Colonic mucosa (tissue), 4 donors: Measurements from ENCODE around the gene JAZF1. TPM values are rescaled to one million over a fixed set of nuclear protein-coding genes. Genes with fewer than 3 reads are reported as not detected.

ENCODE experiments used
- DNase-seq: peaks from one replicate; pipeline ENCODE4 v3.0.0-alpha.2; 2020
- H3K27ac ChIP-seq: fragments of 200-600 bp; one replicate; pipeline ENCODE4 v1.8.0; 2021
- H3K27me3 ChIP-seq: fragments of 200-600 bp; one replicate; pipeline ENCODE4 v1.8.0; 2021
- H3K36me3 ChIP-seq: fragments of 200-600 bp; one replicate; pipeline ENCODE4 v1.8.0; 2021
- H3K4me1 ChIP-seq: fragments of 200-600 bp; one replicate; pipeline ENCODE4 v1.8.0; 2021; ENCODE audit warnings: mild to moderate bottlenecking
- H3K4me3 ChIP-seq: fragments of 200-600 bp; one replicate; pipeline ENCODE4 v1.8.0; 2021
- H3K9ac ChIP-seq, 2 donors: one replicate each; pipeline ENCODE4 v1.7.0; 2013; ENCODE audit warnings: control low read depth in 2 of 2, low read depth in 2 of 2, low read length in 2 of 2
- H3K9me3 ChIP-seq: fragments of 200-600 bp; one replicate; pipeline ENCODE4 v1.8.0; 2021
- CTCF ChIP-seq: fragments of 200-600 bp; IDR thresholded peaks from one replicate; pipeline ENCODE4 v1.8.0; 2022; ENCODE audit warnings: antibody characterized with exemption, mild to moderate bottlenecking
- intact Hi-C: fragments of 100-400 bp; cut with DNase I; formaldehyde crosslinking; loops from one replicate; pipeline ENCODE4 v1.14.1; 2022
- total RNA-seq, 2 donors: library from RNA; stranded (reverse); fragmentation: NEBNext Ultra II Directional in 1 of 2; extraction: Animal tissue kit (Norgen Biotek cat#: 25700) in 1 of 2; gene quantifications; one replicate each; pipeline ENCODE4 v1.2.1, GENCODE V29; 2021
- donor health status: healthy.
- donor health status: DM: no; HTN: no; CAD: no.
- donor health status: DM: no; HTN: no; CAD: no.

JAZF1 gene
- total RNA-seq, 2 donors from 2014 or later, result 1.8 to 10.1 TPM

DNA sequence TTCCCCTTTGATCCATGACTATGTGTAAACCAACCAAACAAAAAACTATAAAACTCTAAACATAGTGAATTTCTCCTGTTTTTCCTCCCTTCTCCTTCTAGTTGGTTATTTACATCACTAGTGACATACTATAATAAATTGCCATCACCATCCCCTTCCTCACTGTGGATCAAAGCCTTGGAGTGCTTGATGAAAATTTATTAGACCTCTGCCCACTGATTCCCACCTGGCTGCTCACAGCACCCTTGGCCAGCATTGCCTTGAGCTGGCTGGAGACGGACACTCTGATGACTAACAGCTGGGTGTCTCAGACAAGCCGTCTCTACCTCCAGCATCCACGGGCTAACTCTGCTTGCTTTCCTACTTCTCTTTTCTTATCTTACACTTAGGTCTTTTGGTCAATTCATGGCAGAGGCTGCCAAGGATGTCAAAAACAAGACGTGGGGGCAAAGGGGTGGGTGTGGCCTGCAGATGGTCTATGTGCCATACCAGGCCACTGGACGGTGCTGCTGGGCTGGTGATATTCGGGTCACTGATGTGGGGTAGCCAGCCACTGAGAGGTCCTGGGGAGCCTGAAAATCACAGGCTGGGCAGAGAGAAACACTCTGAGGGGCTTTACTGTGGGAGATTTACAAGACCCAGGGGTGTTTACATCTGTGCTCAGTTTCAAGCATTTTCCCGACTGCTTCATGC, 232.9 kb downstream of the JAZF1 start:
- TF ChIP-seq CTCF, result no peak
- no peak overlapping the region for H3K9ac ChIP-seq
- no peak overlapping the region for H3K27ac ChIP-seq
- intact Hi-C loops, result no loop called here
- no peak overlapping the region for H3K4me3 ChIP-seq
- no peaks in the 10 kb centered on the region for H3K36me3 ChIP-seq
- peaks cover 2% of the 10 kb centered on the region for H3K4me1 ChIP-seq
- DNase-seq, result no peak
- no peaks in the 10 kb centered on the region for H3K27me3 ChIP-seq
- H3K9me3 ChIP-seq, result no peaks in the 10 kb centered on the region

- intact Hi-C loops, result no loop called here
- Histone ChIP-seq H3K27ac (no peak overlapping the region), H3K36me3 (no peaks in the 10 kb centered on the region), H3K4me1 (peaks cover 2% of the 10 kb centered on the region), H3K4me3 (no peak overlapping the region), H3K9ac (no peak overlapping the region), H3K9me3 (no peaks in the 10 kb centered on the region), H3K27me3 (no peaks in the 10 kb centered on the region)
- DNase-seq, result no peak
- TF ChIP-seq CTCF, result no peak
These were observed 234.2 kb downstream of the JAZF1 start for GRCh38 chr7:27946351-27946750.

DNA sequence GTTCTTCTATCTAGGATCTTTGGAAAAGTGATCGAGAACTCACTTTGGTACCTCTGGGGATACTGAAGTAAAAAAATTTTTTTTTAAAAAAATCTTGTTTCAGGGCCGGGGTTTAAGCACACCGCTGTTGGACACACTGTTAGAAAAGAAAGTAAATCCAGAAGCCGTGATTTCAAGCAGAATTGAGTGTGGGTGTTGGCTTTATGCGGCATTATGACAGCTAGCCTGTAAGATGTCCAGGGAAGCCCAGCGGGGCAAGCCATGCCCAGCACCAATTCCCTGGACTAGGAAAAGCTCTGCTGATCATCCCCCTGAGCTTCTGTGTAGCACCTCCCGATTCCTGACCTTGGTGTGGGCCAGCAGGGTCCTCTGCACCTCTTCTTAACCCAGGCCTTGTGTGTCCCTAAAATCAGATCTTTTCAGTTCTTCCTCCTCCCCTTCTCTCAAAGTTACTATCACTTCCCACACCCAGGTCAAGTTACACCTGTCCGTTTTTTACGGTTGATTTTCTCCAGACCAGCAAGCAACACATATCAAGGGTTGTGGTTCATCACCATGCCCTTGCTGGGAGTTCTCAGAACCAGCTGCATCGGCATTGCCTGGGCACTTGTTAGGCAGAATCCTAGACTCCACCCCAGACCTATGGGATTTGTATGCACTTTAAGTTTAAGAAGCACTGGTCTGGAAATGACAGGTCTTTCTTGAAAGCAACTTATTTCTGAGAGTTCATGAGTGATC, 235.4 kb downstream of the JAZF1 start:
- no peak overlapping the region for H3K4me3 ChIP-seq
- H3K9ac ChIP-seq, result no peak overlapping the region
- no peak for DNase-seq
- no peak for TF ChIP-seq CTCF
- H3K9me3 ChIP-seq, result no peaks in the 10 kb centered on the region
- H3K27me3 ChIP-seq, result no peaks in the 10 kb centered on the region
- H3K27ac ChIP-seq, result no peak overlapping the region
- peaks cover 2% of the 10 kb centered on the region for H3K4me1 ChIP-seq
- intact Hi-C loops, result no loop called here
- H3K36me3 ChIP-seq, result no peaks in the 10 kb centered on the region

DNA sequence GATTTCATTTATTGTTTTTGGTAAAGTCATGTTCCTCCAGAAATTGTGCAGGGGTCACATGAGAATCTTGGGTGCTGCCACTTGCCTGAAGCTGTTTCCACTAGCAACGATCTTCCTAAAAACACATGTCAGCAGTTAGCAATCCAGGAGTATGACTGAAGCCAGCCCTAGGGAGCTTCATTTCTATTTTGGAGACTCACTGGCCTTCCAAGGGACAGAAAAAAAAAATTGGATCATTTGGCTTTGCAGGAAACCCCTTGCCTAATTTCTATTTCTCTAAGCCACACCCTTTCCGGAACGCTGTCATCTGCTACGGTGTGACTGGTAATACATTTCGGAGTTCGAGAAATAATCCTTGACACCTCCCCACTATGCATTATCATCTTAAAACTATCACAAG, 236.0 kb downstream of the JAZF1 start:
- Histone ChIP-seq H3K4me1 (peaks cover 2% of the 10 kb centered on the region), H3K27ac (no peak overlapping the region), H3K9me3 (no peaks in the 10 kb centered on the region), H3K36me3 (no peaks in the 10 kb centered on the region), H3K9ac (no peak overlapping the region), H3K4me3 (no peak overlapping the region), H3K27me3 (no peaks in the 10 kb centered on the region)
- no peak for DNase-seq
- TF ChIP-seq CTCF, result no peak
- intact Hi-C loops, result no loop called here

DNA sequence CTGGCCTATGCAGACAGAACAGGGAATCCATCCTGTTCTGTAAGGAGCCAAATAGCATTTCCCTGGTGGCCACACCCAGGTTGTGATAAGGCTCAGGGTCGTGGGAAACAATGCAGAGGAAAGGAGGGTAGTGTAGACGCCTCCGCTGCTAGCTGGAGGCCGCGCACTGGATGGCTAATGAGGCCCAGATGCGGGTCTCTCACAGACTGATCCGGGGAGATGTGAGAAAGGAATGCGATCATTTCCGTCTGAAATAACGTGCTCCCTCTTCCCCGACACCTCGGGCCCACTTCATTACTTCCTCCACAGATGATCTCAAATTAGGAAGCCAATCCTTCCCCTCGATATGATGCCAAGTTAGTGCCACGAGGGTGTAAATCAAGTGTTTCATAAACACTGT, 237.4 kb downstream of the JAZF1 start:
- no peaks in the 10 kb centered on the region for H3K27me3 ChIP-seq
- TF ChIP-seq CTCF, result no peak
- H3K9ac ChIP-seq, result no peak overlapping the region
- H3K36me3 ChIP-seq, result no peaks in the 10 kb centered on the region
- intact Hi-C loops, result no loop called here
- H3K4me3 ChIP-seq, result no peak overlapping the region
- no peaks in the 10 kb centered on the region for H3K9me3 ChIP-seq
- no peak for DNase-seq
- H3K4me1 ChIP-seq, result peaks cover 2% of the 10 kb centered on the region
- H3K27ac ChIP-seq, result no peak overlapping the region
